ENCODE data around the gene SLC7A1.

Gene SLC7A1

DNA sequence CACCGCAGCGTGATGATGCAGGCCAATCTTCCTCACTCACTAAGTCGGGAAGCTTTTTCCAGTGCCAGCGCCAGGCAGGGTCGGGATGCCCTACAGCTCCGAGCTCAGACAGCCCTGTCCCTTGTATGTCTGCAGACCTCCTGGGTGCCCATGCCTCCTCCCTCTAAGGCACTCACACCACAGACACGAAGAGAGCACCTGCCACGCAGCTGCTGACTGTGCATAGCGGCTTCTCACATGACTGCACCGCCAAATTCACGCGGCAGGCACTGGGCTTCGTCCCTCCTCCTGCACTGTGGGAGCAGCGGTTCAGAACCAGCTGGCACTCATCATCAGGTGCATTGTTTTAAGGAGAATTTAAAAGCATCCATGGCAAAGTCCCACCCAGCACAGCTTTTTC is 88.1 kb downstream of the SLC7A1 start:
- DNase-seq = peak; percentile 84

DNA sequence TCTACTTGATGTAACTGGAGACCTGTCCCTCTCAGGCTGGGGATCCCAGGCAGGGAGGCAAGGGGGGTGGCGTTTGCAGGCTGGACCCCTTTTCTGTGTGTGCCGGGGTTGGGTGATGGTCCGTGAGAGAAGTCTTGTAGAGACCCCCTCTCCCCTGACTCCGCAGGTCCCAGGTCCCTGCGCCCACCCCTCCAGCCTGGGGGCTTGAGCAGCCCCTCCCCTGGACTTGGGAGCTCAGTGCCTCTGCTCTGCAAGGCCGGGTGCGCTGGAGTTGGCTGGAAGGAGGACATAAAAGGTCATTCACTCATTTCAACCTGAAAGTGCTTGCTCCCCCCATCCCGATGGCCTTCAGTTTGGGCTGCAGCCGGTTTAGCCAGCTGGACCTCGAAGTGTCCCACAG is 89.5 kb downstream of the SLC7A1 start:
- DNase-seq = no peak

DNA sequence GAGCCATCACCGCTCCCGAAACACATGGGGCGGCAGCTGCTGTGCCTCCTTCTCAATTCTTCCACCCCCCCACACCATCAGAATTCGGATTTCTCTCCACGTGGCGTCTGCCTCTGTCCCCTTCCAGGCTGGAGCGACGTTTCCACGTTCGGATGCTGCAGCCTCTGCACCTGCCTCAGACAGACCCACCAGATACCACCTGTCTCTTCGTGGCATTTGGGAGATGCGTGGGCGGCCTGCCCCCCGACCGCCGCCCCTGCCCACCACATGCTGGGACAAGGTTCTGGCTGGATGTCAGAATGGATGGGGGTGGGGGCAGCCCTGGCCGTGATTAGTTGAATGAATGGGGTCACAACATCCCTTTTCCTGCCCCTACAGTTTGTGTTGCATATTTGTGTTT is 90.0 kb downstream of the SLC7A1 start:
- no peak for DNase-seq

DNA sequence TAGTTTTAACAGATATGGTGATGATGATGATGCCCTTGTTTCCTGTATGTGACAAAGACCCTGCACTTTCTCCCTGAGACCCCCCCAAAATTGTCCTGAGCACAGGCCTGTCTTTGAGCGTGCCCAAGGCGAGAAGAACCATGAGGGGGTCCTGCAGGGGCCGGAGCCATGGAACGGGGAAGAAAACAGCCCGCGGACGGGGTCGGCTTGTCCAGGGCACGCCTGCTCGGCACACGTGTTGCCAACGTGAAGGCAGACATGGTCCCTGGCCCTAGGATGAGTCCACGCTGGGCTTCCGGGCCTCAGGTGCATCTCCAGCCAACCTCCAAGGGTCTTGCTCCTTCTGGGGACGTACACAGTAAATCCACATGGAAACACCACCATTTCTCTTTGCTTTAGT is 90.8 kb downstream of the SLC7A1 start:
- DNase-seq = no peak

DNA sequence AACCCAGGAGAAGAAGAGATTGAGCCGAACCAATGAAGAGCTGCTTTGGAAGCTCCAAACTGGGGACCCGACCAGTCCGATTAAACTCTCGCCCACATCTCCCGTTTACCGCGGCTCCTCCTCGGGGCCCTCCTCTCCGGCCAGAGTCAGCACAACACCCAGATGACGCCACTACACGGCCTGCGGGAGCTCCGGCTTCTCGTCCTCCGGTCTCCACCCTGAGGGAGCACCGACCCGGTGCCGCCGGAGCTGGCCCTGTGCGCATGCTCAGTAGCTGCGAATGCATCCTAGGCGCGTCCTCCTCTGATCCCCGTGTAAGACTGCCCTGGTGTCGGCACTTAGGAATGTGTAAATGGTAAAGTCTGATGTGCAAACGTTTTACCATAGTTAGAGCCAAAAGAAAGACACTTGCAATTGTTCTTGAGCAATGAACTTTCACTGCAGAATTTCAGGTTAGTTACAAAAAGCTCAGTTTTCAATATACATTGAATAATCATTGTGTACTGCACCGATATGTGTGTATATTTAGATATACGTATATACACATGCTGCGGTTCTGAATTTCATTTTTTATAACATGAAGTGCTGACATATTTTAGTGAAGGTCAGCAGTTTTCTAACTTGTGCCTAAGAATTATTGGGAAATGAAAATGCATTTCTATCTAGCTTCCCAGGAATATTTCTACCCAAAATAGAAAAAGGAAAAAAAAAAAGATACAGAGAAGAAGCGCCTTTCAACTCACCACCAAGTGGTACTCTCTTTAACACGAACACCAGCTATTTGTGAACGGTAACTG is 92.2 kb downstream of the SLC7A1 start:
- DNase-seq = peak; percentile 36

DNA sequence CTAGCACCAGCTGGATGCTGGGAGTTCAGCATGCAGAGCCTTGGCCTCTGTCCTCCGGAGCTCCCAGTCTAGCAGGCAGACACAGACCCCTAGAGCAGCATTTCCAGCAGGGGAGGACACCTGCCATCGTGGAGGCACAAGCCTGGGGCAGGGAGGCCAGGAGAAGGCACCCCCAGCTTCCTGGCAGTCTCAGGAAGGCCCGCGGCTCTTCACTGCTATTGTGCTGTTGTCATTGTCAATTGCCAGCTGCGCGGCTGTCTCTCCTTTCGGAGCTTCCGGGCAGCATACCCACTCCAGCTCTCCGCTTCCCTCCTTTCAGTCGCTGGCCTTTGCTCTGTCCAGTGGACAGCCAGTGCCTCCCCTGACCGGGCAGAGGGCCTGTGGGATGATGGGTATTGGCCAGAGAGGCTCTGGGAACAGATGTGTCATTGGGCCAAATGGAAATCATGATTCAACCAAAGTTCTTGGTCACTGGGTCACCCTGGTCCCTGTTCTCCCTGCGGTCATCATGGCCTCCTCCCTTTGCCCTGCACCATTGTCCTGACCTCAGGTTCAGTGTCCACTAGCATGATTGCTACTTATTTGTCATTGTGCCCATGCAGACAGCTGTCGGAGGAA is 93.0 kb downstream of the SLC7A1 start:
- DNase-seq = no peak

DNA sequence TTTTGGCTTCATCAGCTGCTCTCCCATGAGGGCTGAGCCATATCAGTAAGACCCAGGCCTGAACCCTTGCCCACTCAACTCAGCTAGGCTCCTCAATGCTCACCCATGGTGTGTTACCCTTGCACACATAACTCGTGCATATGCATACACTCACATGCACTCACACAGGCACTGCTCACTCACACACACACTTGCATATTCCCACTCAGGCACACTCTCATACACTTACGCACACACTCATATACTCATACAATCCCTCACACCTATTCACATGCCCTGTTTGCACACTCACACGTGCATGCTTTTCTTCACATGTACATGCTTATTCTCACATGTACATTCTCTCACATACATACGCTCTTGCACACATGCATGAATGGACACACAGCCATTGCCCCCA is 93.8 kb downstream of the SLC7A1 start:
- no peak for DNase-seq

DNA sequence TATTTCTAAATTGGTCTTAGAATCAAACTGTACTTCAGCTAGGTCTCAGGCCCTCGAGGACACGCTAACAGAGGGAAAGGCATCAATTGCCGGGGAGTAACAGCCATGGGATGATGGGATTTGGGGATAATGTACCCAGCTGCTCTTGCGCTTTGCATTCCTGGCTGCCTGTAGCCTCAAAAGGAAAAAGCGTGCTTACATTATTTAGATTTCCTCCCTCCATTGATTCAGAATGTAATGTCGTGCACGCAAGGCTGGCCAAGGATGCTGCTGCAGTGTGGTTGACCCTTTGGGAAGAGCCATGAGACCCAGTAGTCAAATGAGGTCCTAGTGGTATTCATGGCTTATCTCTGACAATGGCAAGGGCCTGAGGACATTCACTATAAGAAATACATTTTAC is 95.1 kb downstream of the SLC7A1 start:
- no peak for DNase-seq

DNA sequence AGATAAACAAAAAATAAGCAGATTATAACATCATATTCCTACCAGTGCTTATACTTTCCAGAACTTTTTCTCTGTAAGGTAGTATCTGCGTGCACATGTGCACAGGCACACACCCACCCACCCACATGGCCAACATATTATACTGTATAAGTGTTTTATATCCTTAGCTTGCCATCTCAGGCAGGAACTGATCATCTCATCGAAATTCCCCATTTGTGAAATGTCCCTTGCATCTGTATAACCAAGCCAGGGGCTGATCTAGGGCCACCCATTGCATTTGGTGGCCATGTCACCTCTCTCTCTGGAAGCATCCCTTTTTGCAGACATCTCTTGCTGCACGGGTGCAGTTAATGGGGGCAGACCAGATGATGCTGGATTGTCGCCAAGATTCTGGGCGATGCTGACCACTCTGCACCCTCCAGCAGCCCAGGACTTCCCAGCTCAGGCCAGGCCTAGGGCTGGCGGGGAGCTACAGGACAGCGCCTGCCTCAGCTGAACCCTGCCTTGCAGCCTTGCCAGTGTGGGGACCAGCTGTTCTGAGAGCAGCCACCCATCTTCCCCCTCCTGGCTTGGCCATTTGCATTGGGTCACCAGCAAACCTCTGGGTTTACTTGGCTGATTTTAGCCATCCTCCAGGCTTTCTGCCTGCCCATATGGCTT is 95.9 kb downstream of the SLC7A1 start:
- DNase-seq = no peak

DNA sequence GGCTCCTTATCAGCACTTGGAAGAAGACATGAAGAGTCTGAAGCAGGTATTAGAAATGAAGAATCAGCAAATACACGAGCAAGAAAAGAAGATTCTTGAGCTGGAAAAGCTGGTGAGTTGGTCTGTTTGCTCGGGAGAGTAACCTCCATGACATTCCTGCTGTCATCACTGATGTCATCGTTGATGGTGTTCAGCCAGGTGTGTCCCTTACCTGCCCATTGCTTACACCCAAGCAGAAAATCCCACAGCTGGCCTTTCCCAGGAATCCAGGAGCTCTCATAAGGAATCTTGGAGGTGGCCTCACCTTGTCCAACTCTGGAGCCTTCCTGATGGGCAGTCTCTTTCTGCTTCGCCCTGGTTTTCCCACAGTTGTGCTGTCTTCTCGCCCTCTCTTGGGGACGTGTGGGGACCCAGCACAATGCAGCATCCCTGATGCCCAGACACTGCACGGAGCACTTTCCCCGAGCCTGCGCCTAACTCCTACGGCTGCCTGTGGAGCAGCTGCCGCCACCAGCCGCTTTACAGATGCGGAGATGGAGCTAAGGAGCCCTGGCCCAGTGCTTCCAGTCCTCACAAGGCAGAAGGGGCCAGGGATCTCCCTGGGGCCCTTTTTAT is 97.0 kb downstream of the SLC7A1 start:
- no peak for DNase-seq

DNA sequence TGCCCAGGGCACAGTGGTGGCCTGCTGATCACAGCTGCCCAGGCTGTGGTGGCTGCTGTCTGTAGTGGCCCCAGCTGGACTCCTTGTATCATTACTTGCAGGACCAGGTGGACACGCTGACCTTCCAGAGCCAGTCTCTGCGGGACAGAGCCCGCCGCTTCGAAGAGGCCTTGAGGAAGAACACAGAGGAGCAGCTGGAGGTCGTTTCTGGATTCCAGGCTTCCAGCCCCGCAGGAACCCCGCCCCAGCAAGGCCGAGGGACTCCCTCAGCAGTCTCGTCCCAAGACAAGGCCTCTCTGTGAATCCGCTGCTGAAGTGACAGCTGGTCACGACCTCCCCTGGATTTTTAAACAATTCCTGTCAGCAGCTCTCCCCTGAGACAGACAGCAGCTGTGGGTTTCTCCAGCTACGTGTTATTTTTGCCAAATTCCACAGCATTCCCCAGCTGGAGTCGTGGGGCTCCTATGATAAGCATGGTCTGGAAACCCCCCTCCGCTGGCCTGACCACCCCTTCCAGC is 98.3 kb downstream of the SLC7A1 start:
- no peak for DNase-seq

DNA sequence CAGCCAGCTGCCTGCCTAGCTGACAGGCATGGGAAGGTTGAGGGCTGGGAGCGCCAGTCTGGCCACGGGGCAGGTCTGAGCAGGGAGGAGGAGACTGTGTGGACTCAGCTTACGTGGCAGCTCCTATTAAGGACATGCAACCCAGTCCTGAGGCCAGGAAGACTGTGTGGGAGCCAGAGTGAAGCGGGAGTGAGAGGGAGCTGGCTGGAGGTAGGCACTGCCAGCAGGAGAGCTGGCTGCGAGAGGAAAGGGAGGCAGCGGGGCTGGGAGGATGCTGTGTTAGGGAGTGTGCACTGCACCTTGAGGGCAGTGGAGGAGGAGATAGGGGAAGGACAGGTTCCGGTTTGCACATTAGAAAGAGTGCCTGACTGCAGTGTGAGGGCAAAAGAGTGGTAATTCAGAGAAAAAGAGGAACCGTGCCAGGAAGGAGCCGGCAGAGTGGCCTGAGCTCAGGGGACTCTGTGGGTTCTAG is 99.2 kb downstream of the SLC7A1 start:
- no peak for DNase-seq

DNA sequence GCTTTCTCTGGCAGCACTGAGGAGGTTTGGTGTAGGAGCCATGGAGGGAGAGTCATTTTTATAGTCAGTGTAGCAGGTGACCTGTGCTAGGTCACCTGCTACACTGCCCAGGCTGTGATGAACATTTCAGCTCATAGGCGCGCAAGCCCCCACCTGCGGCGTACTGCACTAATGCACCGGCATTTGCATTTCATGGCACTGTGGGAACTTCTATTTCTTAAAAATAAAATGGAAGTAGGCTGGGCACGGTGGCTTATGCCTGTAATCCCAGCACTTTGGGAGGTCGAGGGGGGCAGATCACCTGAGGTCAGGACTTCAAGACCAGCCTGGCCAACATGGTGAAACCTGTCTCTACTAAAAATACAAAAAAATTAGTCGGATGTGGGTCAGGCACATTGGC is 101.0 kb downstream of the SLC7A1 start:
- no peak for DNase-seq

DNA sequence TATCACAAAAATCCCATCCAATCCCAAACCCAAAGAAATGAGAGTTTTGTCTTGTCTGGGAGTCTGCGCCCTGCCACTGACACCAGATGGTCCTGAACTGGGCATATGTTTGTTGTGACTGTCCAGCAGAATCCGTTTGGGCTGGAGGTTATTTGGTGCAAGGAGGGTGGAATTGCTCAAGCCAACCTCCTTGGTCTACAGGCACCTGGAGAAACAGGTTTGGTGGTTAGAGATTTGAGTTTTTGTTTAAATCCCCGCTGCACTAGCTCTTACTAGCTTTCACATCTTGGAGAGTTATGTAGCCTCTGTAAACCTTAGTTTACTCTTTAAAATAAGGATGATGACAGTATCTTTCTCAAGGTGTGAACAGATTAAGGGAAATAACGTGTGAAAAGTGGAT is 101.7 kb downstream of the SLC7A1 start:
- no peak for DNase-seq

DNA sequence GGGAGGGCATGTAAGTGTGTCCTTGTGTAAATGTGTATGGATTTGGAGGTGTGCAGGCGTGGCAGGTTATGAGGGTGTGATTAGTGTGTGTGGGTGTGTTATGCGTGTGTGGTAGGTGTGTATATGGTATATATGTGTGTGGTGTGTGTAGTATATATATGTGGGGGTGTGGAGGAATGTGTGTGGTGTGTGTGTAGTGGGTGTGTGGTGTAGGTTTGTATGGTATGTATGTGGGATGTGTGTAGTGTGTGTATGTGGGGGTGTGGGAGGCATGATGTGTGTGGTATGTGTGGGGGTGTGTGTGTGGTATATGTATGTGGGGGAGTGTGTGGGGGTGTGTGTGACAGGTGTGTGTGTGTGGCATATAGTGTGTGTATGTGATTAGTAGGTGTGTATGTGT is 104.2 kb downstream of the SLC7A1 start:
- no peak for DNase-seq

DNA sequence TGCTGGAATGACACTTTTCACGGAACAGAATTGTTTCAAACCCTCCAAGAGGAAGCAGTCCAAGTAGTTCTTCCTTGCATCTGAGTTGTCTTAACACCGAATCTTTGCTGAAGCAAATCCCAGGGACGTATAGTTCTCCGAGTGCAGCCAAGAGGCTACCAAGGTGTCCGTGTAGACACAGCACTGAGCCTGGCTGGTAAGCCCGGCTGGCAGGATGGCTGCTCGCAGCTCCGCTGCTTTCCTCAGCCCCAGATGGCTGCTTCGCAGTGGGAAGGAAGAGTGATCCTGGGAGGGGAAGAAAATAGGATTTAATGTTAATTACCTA is 105.0 kb downstream of the SLC7A1 start:
- DNase-seq = no peak

DNA sequence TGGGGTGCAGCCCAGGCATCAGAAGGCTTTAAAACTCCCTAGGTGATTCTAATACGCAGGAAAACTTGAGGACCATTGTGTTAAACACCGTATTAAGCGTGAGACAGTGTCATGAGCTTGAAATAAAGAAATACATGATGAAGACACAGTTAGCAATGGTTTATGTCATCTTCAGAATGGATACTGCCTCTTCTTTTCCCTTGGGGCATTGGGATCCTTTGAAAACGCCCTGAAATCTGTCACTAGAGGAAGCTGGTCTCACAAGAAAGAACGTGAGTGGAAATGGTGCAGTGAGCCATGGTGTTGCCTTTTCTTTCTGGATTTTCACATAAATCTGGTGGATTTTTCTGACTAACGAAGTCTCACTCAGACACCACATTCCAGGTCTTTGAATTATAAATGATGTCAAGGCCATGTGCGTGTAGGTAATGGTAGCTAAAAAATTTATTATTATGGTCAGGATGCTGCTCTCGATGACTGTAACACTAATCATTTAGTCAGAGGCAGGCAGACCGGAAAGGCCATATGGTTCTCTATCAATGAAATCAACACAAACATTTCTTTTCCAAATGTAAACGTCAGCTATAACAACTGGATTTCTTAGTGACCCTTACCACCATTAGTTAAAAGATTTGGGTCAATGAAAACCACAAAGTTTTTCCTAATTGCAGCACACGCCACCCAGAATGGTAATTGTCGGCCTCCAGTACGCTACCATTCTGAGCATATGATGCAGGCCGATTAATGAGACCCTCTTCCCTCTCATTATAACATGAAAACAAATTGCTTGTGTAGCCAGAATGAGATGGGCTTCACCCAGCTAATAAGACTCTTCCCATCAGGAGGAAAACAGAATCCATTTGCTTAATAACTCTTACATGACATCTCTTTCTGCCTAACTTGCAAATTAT is 105.6 kb downstream of the SLC7A1 start:
- DNase-seq = no peak

DNA sequence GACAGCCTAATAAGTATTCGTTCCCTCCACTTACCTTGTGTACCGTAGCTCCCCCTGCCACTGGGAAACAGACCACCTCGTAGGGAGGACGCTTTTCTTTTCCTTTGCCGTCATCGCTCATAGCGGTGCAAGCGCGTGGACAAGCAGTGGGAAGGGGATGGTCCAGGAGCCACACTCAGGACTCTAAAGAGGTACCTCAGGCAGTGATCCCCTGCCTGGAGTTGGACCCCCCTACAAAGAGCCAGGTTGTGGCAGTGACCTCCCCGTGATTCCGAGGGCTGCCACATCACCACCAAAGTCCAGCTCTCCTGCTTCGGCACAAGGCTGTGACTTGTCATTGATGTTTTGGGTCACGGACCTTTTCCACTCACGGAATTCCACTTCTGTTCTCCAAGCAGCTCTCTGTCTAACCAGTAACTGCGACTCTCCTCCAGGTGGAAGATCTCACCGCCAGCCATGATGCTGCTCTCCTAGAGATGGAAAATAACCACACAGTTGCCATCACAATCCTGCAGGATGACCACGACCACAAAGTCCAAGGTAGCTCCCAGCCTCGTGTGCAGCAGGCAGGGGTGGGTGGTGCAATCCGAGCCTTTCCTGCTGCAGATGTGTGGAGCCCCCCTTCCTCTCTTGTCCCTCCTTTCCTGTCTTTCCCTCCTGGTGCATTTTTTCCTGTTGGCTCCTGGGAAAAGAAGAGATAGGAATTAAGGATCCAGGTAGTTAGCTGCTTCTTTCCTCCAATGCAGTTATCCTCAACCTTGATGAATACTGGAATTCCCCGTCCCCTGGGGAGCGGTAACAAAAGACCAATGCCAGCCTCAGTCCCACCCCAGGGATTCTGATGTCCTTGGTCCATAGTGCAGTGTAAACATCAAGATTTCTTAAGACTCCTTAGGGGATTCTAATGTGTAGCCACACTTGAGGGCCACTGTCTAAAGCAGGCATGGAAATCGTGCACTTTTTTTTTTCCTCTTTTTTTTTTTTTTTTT is 107.7 kb downstream of the SLC7A1 start:
- no peak for DNase-seq

DNA sequence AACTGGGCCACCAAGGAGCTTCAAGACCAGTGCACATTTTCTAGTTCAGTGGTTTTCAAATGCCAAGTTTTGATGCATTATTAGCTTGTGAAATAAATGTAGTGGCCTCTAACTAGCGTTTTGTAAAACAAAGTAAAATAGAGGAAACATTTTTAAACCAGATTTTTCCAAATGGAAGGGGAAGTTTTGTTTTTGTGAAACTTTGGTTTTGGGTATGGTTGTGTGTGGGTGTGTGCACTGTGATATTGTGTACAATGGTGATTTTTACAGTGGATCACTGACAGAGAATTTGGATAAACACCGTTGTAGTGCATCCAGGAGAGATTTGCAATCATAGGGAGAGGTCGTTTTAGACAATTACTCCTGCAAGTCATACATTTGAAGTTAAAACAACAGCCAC is 108.9 kb downstream of the SLC7A1 start:
- no peak for DNase-seq

DNA sequence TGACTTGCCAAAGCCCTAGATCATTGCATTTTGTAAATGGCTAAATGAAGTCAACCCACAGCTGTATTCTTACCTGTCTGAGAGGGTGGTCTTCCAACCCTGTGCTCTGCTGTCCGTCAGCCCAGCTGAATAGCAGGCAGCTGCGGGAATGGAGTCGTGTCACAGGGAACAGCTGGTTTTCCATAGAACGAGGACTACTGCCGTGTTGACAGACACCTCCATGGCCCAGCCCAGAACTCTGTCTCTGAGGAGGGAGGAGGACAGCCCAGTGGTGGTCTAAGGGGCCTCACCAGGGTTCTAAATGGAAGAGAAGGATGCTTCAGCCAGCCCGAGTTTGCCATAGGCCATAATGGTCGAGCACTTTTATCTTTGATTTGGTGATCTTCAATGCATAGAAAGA is 110.7 kb downstream of the SLC7A1 start:
- DNase-seq = no peak

DNA sequence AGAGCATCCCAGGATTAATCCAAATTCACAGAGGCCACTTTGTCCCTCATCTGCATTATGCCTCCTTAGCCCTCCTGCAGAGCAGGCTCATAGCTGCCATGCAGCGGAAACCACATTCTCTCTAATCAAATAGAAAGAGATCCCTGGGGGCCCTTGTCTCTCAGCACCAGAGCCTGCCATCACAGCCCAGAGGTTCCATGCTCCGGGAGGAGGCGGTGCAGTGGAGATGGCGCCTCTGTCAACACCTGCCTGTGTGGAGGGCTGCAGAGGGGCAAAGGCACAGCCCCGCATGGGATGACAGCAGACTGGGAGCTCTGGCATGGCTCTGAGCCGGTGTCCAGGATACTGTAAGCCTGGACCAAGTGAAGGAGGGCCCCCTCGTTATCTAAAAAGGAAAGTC is 111.3 kb downstream of the SLC7A1 start:
- no peak for DNase-seq
